ENCODE measurements around the gene KRT10.

KRT10 gene

DNA sequence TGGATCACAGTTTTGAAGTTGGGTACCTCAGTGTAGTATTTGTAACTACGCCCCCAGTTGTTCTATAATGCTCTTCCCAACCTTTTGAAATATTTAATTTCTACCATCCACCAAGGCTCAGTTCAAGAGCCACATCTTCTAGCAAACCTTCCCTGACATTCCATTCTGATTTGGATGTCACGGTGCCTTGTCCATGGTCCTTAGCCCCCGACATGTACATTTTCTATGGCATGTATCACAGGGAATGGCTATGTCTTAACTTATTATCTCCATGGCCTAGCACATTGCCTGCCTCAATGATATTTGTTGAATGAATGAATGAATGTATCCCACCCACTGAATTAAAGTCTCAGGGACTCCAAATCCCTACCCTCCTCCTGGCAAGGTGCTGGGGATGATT is 16.3 kb downstream of the KRT10 start:
- DNase-seq (ENCODE audit: low read depth, low spot score) = no peak

DNA sequence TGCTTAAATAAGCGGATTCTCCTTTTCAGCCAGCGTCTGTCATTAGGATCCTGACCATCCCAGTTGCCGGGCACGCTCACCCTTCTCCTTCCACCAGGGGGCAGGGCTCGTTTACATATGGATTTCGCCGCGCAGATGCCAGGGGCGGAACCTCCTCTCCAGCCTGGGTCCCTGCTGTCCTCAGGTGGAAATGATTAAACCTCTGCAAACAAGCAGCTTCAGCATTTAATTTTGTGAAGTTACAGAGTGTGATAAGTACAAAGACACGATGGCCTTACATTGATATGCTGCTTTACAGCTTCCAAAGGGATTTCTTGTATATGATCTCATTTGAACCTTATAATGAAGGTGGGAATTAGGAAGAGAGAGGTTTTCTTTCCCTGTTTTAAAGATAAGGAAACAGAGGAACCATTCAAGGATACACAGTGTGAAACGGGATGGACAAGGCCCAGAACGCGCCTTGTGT is 18.8 kb downstream of the KRT10 start:
- peak; percentile 84 for DNase-seq (ENCODE audit: low read depth, low spot score)

DNA sequence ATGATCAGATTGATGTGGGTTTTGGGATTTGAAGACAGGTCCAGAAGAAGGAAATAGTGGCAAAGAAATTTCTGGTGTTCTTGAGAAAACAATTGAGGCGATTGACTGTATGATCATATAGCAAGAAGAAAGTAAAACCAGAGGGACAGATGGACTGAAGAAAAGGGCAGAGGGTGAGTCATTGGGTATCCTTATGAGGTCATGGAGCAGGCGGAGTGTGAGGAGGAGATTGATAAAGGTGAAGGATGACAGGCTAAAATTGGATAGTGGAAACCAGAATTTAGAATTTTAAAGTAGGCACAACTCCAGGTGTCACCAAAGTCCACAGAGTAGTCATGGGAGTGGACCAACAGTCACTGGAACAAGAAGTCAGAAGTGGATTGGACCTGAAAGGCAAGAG is 21.3 kb downstream of the KRT10 start:
- DNase-seq (ENCODE audit: low read depth, low spot score) = no peak

DNA sequence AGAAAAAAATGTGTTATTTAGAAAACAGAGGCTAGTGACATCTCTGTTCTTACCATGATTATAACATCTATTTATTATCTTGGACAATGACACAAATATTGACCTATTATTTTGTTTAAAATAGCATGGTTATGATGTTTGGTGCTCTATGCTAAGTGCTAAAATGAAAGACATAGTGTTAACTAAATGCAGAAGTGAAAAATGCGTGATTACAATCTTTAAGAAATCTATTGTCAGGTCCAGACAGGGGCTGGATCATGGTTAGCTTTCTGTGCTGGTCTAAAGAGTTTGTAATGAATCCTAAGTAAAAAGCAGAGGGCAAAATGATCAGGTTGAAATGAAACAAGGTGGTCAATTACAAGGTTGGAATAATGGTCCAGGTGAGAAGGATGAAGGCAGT is 22.0 kb downstream of the KRT10 start:
- no peak for DNase-seq (ENCODE audit: low read depth, low spot score)

DNA sequence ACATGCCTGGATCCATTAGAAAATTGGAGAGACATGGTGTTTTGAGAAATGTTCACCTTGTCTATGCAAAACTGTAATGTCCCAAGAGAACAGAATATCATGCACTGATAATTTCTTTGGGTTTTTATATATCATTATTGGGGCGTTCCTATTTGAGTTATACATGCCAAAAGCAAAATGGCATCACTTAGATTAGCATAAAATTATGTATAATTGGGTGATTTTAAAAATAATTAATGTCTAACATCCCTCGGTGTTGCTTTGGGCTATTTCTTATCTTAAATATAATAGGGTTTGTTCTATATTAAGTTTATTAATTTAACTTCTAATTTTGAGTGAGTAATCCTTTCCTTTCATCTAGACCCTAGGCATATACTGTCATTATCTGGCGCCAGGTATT is 22.6 kb downstream of the KRT10 start, which contains the start of gene KRT28:
Gene KRT28, minus strand, starts transcription at position 101 of the 400 bp plus-strand sequence. Its CDS starts 66 bp downstream, at position 35.
- no peak for DNase-seq (ENCODE audit: low read depth, low spot score)

DNA sequence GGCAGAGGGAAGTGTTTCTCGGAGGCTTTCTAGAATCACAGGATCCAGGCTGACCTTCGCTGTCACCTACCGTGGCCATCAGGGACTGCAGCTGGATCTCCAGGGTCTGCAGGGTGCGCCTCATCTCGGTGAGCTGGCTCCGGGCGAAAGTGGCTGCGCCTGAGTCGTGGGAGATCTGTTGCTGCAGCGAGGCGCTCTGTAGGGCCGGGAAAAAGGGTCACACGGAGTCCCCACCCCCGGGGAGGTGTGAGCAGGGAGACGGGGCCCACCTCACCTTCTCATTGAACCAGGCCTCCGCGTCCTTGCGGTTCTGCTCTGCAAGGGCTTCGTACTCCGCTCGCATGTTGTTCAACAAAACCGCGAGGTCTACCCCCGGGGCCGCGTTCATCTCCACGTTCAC is 25.6 kb downstream of the KRT10 start:
- DNase-seq (ENCODE audit: low read depth, low spot score) = no peak

DNA sequence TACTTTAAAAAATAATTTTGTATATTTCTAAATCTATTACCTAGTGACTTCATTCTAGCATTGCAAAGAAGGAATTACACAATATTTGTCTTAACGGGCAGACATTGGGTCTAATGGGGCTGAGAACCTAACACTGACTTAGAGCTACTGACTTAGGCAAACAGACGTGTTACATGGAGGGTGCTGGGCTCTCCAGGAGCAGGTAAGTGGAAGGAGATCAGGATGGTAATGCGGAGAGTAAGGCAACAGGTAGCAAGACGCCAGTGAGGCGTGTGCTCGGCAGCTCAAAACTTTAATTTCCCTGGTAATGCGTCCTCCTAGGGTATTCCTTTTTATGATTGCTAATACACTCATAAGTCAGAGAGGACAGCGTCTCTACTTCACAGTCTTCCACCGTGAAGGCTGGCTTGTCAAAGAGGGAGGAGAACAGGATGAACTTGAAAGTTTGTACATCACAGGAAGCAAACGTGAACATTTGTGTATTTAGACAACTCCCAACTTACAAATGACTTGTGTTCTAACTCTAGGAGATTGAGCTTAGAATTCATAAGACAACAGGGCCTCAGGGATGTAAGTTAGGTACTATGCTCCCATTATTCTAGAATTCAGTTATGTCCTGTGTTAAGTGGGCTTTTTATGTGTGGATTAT is 27.3 kb downstream of the KRT10 start:
- DNase-seq (ENCODE audit: low read depth, low spot score) = no peak

DNA sequence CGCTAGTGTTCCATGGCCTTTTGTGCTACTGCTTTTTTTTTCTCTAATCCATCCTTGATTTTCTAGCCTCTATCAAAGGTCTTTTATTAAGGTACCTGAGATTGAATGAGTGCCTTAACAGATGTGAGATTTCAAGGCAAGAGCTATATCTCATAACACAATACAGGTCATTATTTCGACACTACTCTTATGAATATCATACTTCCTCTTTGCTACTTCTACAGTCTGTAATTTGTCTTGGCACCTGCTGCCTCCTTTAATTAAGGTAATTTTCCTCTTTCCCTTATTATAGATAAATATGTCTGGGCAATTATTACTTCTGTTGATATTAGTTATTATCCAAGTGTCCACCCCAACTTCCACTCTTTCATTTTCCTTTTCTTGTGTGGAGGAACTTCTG is 27.9 kb downstream of the KRT10 start:
- DNase-seq (ENCODE audit: low read depth, low spot score) = no peak

DNA sequence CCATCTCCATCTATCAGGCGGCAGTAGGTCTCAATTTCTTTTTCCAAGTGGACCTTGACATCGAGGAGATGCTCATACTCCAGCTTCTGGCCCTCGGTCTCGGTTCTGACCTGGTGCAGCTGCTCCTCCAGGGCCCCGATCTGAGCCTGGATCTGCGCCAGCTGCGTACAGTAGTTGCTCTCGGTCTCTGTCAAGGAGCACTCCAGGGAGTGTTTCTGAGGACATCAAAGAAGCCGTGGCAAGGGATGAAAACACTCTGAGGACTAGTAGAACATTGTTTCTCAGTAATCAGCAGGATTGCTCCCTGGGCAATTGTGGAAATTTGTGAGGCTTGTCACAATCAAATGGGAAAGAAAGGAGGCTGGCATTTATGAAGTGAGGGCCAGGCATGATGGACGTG is 28.6 kb downstream of the KRT10 start:
- DNase-seq (ENCODE audit: low read depth, low spot score) = no peak

DNA sequence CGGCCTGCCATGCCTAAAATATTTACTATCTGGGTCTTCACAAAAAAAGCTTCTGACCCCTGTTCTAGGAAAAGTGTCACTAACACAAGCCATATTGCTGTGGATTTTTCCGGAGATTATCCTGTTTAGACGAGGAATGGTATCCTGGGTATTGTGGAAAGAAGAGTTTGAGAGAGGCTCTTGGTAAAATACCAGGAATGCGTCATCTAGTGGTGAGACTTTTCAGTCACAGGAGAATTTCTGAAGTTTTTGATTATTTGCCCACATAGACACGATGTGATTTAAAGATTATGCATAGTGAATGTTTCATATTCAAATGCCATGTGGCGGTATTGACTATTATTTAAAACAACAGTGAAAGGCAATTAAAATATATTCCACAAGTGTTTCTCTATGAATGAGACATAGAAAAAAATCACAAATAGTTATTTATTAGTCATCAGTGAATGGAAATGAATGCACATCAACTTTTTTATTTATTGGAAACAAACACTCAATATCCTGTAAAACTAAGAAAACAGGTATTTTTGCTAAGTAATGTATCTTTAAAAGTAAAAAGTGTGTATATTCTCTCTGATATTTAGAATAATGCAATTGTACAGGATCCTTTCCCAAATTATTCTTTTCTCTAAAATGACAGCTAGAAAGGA is 30.5 kb downstream of the KRT10 start:
- DNase-seq (ENCODE audit: low read depth, low spot score) = peak; percentile 47

DNA sequence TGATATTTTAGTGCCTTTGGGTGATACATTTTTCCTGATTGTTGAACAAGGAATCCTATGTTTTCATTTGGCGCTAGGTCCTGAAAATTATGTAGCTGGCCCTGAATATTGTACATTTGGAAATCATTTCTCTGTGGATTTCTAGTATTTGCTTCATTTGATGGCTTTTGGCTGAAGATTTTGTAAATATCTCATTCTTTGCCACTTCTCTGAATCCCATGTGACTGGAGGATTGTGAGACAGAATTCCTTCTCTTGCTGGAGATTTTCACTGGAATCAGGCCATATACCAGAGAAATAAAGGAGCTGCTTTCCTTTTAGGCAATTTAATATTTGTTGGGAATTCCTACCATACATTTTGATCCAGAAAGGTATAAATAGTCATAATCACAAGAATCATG is 31.3 kb downstream of the KRT10 start:
- DNase-seq (ENCODE audit: low read depth, low spot score) = no peak

DNA sequence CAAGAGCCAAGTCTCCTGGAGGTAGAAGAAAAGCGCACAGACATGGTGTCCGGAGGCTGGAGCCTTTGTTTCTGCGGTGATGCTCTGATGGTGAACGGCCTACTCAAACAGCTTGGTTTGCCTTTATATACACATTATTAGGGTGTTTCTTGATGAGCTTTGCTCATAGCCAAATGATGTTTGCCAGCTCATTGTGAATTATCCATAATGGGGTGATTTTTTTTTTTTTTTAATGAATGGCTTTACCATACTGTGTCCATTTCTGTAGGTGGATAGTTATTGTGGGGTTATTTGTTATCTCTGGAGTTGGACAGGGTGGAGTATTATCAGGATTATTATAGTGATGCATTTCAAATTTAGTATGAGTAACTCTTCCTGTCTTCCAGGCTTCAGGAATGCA is 40.0 kb downstream of the KRT10 start, which contains the start of gene KRT27:
Gene KRT27, minus strand, starts transcription at position 101 of the 400 bp plus-strand sequence. Its CDS starts 57 bp downstream, at position 44.
- no peak for DNase-seq (ENCODE audit: low read depth, low spot score)

DNA sequence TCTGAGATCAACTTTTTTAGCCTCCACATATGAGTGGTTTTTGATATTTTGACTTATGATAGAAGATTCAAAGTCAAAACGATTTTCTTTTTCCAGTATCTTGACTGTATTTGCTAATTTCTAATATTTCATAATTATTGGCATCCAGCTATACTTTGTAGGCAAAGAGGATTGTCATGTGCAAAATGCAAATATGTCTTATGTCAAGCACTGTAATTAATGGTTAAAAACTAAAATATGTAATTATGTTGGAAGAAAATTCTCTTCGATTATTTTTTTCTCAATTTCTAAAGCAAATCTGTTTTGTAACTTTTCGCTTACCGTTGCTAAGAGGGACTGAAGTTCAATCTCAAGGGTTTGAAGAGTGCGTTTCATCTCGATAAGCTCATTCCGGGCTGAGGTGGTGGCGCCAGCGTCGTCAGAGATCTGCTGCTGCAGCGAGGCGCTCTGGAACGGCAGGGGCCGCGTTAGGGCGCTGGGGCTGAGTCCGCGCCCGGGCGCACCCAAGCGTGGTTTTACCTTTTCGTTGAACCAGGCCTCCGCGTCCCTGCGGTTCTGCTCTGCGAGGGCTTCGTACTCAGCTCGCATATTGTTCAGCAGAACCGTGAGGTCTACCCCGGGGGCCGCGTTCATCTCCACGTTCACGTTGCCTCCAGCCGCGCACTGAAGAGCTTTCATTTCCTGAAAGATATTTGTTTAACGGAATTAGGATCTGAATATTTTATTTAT is 43.1 kb downstream of the KRT10 start:
- peak; percentile 10 for DNase-seq (ENCODE audit: low read depth, low spot score)

DNA sequence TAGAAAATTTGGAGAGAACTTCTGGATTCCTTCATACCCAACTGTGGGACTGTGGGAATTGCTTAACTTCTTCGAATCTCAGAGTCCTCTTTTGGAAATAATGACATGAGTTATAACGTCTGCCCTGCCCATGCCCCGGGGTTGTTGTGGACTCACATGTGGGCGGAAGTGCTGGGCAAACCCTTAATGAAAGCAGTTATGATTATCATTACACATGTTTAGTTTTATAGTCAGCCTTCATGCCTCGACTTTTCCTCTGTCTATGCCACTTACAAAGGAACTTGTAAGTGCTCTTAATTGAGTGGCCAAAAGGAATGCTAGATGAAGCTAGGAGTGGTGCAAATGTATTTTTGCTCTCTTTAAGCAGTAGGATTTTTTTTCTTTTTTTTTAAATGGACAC is 44.0 kb downstream of the KRT10 start:
- no peak for DNase-seq (ENCODE audit: low read depth, low spot score)

DNA sequence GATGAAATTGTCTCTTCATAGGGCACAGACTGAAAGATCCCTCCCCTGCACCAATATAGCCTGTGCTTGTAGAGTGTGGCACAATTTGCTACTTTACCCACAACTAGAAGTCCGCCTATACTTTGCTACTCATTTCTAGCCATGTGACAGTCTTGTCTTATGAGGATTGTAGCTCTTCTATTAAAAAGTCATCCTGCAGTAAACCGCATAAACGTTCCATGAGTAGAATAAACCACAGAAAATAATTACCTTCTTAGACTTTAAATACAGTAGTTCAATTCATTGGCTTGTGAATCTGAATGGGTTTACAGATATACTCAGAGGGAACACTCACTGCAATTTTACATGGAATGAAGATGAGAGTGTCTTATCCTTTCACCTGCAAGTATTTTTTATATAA is 44.4 kb downstream of the KRT10 start:
- no peak for DNase-seq (ENCODE audit: low read depth, low spot score)

DNA sequence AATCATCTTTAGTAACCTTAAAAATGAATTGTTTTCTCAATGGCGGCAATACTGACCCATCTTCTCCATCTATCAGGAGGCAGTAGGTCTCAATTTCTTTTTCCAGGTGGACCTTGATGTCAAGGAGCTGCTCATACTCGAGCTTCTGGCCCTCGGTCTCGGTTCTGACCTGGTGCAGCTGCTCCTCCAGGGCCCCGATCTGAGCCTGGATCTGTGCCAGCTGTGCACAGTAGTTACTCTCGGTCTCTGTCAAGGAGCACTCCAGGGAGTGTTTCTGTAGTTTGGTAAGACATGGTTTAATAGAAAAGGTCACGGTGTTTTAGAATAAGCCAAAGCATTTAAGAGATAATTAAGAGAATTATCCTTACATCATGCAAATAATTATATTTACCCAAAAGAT is 45.0 kb downstream of the KRT10 start:
- no peak for DNase-seq (ENCODE audit: low read depth, low spot score)

DNA sequence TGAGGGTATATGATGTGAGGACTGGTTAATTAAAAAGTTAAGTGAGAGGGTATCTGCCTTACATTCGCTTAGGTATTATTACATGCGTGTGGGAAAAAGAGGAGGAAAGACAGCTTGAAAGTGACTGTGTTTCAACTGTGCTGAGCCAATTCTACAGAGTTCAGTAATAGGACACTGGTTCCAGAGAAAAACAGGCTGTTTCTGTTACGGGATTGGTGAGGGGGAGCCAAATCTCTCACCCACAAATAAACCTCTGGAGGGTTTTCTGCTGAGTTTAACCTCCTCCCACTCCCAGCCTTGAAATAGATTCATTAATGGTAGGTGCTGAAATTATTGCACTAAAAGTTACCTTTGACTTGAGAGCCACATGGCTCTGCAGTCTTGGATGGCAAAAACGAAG is 46.5 kb downstream of the KRT10 start:
- DNase-seq (ENCODE audit: low read depth, low spot score) = no peak

DNA sequence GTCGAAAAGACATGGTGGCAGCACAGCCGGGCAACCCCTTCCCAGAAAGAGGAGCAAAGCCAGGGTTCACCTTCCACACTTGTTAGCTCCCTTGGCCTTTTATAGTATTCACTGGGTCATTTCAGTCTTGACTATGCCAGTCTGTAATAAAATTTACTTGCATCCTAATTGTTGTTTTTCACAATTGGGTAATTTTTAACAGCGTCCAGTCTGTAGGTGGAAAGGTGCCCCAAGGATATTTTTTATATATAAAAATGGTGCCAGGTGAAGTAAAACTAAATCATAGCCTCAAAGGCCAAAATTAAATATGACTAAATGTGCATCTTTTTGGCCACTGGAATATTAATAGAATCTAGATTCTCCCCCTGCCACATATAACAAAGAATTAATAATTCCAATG is 50.3 kb downstream of the KRT10 start, which contains the start of gene KRT26:
Gene KRT26, minus strand, starts transcription at position 101 of the 400 bp plus-strand sequence. Its CDS starts 88 bp downstream, at position 13.
- no peak for DNase-seq (ENCODE audit: low read depth, low spot score)
